ENCODE results near the gene PFDN2. TPM values are rescaled to one million over a fixed set of nuclear protein-coding genes. Genes with fewer than 3 reads are reported as not detected.
A peak's percentile ranks its signal among the peaks of the same experiment; 100 is the strongest.

The PFDN2 gene
- total and polyA plus RNA-seq, 10 of the 15 experiments (the other 5 are each of a cell fraction or from before 2014, with no cell fraction given) = 30.0 to 141 (median 80.5) TPM

DNA sequence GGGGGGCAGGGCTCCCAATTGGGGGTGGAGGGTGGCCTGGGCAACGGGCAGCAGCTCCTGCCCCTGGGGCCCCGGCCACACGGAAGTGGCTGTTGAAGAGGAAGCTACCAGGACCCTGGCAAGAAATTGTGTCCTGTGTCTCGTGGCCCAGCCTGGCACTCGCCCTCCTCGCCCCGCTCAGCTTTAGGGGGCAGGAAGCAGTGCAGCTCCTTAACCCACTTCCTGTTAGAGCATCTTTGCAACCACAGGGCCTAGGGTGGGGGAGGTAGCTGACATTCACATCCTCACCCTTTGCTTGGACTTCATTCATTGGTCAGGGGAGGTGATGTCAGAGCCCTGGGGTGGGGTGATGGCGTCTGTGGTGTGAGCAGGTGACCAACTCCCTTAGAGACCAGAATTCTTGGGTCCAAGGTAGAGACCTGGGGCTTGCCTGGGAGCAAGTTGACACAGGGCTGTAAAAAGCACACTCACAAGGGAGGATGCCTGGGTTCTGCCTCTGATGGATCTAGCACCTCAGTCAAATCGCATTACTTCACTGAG lies 48.0 kb downstream of the PFDN2 start, which contains the start of gene ARHGAP30 (continued):
- TF ChIP-seq, protein P1, sequence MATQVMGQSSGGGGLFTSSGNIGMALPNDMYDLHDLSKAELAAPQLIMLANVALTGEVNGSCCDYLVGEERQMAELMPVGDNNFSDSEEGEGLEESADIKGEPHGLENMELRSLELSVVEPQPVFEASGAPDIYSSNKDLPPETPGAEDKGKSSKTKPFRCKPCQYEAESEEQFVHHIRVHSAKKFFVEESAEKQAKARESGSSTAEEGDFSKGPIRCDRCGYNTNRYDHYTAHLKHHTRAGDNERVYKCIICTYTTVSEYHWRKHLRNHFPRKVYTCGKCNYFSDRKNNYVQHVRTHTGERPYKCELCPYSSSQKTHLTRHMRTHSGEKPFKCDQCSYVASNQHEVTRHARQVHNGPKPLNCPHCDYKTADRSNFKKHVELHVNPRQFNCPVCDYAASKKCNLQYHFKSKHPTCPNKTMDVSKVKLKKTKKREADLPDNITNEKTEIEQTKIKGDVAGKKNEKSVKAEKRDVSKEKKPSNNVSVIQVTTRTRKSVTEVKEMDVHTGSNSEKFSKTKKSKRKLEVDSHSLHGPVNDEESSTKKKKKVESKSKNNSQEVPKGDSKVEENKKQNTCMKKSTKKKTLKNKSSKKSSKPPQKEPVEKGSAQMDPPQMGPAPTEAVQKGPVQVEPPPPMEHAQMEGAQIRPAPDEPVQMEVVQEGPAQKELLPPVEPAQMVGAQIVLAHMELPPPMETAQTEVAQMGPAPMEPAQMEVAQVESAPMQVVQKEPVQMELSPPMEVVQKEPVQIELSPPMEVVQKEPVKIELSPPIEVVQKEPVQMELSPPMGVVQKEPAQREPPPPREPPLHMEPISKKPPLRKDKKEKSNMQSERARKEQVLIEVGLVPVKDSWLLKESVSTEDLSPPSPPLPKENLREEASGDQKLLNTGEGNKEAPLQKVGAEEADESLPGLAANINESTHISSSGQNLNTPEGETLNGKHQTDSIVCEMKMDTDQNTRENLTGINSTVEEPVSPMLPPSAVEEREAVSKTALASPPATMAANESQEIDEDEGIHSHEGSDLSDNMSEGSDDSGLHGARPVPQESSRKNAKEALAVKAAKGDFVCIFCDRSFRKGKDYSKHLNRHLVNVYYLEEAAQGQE (IDR thresholded peaks at IDR 0.05; ENCODE audit: low read depth, low read length) = no peak
- no peak for TF ChIP-seq KDM1A (IDR thresholded peaks at IDR 0.05; ENCODE audit: borderline replicate concordance)
- TF ChIP-seq, protein P2, sequence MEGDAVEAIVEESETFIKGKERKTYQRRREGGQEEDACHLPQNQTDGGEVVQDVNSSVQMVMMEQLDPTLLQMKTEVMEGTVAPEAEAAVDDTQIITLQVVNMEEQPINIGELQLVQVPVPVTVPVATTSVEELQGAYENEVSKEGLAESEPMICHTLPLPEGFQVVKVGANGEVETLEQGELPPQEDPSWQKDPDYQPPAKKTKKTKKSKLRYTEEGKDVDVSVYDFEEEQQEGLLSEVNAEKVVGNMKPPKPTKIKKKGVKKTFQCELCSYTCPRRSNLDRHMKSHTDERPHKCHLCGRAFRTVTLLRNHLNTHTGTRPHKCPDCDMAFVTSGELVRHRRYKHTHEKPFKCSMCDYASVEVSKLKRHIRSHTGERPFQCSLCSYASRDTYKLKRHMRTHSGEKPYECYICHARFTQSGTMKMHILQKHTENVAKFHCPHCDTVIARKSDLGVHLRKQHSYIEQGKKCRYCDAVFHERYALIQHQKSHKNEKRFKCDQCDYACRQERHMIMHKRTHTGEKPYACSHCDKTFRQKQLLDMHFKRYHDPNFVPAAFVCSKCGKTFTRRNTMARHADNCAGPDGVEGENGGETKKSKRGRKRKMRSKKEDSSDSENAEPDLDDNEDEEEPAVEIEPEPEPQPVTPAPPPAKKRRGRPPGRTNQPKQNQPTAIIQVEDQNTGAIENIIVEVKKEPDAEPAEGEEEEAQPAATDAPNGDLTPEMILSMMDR (IDR thresholded peaks at IDR 0.05 in 2 of 3, conservative IDR thresholded peaks at IDR 0.05 in 1 of 3; ENCODE audit: control insufficient read depth in 2 of 3, extremely low read depth in 1 of 3, insufficient read depth in 1 of 3, low read depth in 3 of 3, low read length in 3 of 3) = no peak
- TF ChIP-seq SMAD1 (IDR thresholded peaks at IDR 0.05; ENCODE audit: low read depth, partially characterized antibody) = peak; percentile 6
- no peak for TF ChIP-seq RCOR1 (conservative IDR thresholded peaks at IDR 0.05; ENCODE audit: low read depth, low read length)
- TF ChIP-seq, protein P3, sequence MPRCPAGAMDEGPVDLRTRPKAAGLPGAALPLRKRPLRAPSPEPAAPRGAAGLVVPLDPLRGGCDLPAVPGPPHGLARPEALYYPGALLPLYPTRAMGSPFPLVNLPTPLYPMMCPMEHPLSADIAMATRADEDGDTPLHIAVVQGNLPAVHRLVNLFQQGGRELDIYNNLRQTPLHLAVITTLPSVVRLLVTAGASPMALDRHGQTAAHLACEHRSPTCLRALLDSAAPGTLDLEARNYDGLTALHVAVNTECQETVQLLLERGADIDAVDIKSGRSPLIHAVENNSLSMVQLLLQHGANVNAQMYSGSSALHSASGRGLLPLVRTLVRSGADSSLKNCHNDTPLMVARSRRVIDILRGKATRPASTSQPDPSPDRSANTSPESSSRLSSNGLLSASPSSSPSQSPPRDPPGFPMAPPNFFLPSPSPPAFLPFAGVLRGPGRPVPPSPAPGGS (IDR thresholded peaks at IDR 0.05; ENCODE audit: borderline replicate concordance, insufficient read depth, low read depth, low read length, poor library complexity, severe bottlenecking) = peak; percentile 44
- TF ChIP-seq YY1 (IDR thresholded peaks at IDR 0.05; ENCODE audit: low read depth, low read length) = peak; percentile 80
- TF ChIP-seq ZSCAN29 (IDR thresholded peaks at IDR 0.05) = no peak
- TF ChIP-seq, protein P4, sequence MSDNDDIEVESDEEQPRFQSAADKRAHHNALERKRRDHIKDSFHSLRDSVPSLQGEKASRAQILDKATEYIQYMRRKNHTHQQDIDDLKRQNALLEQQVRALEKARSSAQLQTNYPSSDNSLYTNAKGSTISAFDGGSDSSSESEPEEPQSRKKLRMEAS (IDR thresholded peaks at IDR 0.05; ENCODE audit: low read depth, low read length) = no peak; the same call in 1 of the 2 replicates
- peak; percentile 16; the same call in 1 of the 2 replicates for TF ChIP-seq TCF3 (IDR thresholded peaks at IDR 0.05; ENCODE audit: borderline replicate concordance, insufficient read depth, low read depth, low read length)
- no peak for TF ChIP-seq ZZZ3 (IDR thresholded peaks at IDR 0.05; ENCODE audit: control insufficient read depth, insufficient read length, low read depth)
- peak; percentile 92 for TF ChIP-seq POLR2A (IDR thresholded peaks at IDR 0.05; ENCODE audit: low read depth, low read length)
- TF ChIP-seq, protein P5, sequence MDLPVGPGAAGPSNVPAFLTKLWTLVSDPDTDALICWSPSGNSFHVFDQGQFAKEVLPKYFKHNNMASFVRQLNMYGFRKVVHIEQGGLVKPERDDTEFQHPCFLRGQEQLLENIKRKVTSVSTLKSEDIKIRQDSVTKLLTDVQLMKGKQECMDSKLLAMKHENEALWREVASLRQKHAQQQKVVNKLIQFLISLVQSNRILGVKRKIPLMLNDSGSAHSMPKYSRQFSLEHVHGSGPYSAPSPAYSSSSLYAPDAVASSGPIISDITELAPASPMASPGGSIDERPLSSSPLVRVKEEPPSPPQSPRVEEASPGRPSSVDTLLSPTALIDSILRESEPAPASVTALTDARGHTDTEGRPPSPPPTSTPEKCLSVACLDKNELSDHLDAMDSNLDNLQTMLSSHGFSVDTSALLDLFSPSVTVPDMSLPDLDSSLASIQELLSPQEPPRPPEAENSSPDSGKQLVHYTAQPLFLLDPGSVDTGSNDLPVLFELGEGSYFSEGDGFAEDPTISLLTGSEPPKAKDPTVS (IDR thresholded peaks at IDR 0.05; ENCODE audit: low read depth, low read length) = no peak
- TF ChIP-seq EGR1 (IDR thresholded peaks at IDR 0.05; ENCODE audit: borderline replicate concordance in 1 of 2, low read depth in 2 of 2, low read length in 2 of 2) = peak; percentile 37 to 47; a peak in 2 of 3 replicates
- TF ChIP-seq PML (IDR thresholded peaks at IDR 0.05; ENCODE audit: low read length) = peak; percentile 96
- TF ChIP-seq TARDBP (IDR thresholded peaks at IDR 0.05; ENCODE audit: borderline replicate concordance) = 0 out of 2 replicates have a peak, but pooled peaks have one; percentile 63
- TF ChIP-seq, protein P6, sequence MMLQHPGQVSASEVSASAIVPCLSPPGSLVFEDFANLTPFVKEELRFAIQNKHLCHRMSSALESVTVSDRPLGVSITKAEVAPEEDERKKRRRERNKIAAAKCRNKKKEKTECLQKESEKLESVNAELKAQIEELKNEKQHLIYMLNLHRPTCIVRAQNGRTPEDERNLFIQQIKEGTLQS (IDR thresholded peaks at IDR 0.05; ENCODE audit: borderline replicate concordance, extremely low read depth, low read depth, low read length) = no peak
- peak in 1 of 2 experiments; percentile 43; a peak in 1 of 4 replicates for TF ChIP-seq SRF (IDR thresholded peaks at IDR 0.05; ENCODE audit: low read depth in 2 of 2, low read length in 2 of 2)
- peak; percentile 84 for TF ChIP-seq TAF1 (IDR thresholded peaks at IDR 0.05; ENCODE audit: borderline replicate concordance, low read depth, low read length)
- no peak for TF ChIP-seq NFYA (IDR thresholded peaks at IDR 0.05; ENCODE audit: borderline replicate concordance, low read depth, low read length)
